GM03348 (cell line): ENCODE results near the gene SPTB.
A peak's percentile ranks its signal among the peaks of the same experiment; 100 is the strongest.

ENCODE experiments used
- DNase-seq: peaks from one replicate; pipeline ENCODE4 v3.0.0; 2012; ENCODE audit warnings: low spot score

SPTB gene

GRCh38 chr14:64821651-64822050 lies 58.1 kb downstream of the SPTB start:
- no peak for DNase-seq

DNA sequence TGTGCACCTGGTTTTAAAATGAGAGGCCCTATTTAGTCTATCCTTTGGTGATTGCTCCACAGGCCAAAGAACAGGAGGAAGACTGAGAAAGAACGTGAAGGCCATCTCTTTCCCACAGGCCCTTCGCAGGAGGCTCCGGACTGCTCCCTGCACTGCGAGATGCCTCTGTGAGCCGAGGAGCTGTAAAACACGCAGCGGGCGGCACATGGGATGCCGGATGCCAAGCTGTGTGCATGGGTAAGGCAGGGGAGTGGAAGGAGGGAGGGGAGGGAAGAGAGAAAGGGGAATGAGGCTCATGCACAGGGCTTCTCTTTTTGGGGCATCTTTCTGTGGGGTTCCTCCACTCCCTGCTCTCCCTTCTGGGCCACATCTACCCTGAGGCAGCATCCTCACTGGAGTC lies 61.6 kb downstream of the SPTB start:
- no peak for DNase-seq

- DNase-seq: peak; percentile 68
These were observed 62.1 kb downstream of the SPTB start for GRCh38 chr14:64817631-64818030.

- no peak for DNase-seq
These were observed 63.4 kb downstream of the SPTB start for GRCh38 chr14:64816221-64816783.

DNA sequence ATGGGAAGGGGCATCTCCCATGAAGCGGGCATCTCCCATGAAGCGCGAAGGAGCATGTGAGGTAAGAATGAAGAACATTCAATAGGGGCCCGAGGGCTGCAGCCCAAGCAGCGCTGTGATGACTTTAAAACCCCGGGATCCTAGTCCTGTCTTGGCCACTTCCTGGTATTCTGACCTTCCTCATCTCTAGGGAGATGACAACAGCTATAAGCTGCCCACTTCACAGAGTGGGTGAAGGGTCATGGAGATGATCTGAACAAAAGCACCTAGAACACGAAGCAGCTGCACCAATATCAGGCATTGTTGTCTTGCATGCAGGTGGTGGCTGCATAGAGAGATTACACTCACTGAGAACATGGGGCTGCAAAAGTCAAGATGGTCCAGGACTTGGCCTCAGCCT lies 64.5 kb downstream of the SPTB start:
- no peak for DNase-seq

DNA sequence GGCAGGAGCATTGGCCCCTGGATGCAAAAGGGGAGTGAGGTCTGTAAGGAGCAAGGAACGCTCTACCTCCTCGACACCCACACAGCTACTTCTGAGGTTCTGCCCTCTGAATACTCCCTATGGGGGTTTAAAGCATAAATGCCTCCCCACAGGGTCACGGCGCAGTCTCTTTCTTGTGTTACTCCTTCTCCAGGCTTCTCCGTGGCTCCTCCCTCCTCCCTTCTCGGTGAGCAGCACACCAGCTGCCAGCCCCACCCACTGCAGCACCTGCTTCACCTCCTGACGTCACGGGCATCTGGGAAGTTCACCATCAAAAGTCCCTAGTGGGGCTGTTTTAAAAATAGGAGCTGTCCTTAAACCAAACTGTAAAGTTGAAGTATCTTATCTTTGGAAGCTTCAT lies 67.3 kb downstream of the SPTB start:
- no peak for DNase-seq

DNA sequence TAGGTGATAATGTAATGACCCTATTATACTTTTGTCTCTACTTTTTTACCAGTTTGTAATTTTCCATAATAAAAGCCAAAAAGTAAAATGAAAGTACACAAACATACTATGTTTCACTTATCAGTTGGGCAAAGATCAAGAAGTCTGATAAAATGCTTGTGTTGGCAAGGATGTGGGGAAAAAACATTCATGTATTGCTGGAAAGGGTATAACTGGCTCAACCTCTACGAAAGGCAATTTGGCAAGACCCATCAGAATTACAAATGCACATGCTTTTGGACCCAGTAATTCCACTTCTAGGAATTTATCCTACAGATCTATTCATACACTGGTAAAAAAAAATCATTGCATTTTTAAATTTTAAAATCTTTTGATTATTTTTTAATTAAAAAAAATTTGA lies 68.0 kb downstream of the SPTB start:
- no peak for DNase-seq

DNA sequence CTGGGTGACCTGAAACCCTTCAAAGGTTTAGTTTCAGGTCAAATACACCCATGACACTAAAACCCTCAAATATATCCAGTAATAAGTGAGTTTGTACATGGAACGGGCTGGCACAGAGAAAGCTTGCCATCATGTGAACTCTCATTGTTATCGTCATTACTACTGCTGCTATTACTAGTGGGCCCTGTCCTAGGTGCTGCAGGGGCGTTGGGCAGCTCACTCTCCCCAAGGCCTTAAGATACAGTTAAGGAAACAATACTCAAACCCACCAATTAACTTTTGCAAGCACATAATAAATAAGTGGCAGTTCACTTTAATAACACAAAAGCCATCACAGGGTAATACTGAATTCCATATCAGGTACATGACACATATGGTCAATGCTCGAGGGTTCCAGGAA lies 71.3 kb downstream of the SPTB start:
- DNase-seq: no peak

GRCh38 chr14:64807551-64807950 lies 72.2 kb downstream of the SPTB start:
- no peak for DNase-seq

DNA sequence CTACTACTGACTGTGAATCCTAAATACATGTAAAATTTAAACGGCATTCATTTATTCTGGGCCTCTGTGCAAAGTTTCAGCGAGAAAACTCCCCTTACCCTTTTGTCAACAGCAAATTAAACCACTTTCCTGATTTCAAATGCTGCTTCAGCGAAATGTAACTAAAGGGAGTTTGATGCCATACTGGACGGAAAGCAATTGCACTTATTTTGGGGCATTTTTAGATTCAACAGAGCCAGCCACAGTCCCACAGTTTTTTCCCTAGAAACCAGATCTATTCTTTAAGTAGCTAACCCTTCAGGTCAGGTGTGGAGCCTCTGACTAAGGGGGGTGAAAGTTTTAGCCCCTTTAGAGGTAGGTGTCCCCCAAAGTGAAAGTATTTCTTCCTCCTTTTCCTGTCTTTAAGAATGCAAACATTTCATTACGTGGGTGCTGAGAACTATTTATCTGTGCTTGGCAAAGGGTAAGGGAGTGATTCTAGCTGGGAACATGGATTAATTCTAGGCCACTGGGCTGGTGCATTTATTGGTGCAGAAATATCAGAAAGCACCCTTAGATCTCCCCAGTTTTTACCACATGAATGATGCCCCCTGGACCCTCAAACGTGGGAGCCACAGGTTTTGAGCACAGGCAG lies 72.7 kb downstream of the SPTB start:
- DNase-seq: no peak

DNA sequence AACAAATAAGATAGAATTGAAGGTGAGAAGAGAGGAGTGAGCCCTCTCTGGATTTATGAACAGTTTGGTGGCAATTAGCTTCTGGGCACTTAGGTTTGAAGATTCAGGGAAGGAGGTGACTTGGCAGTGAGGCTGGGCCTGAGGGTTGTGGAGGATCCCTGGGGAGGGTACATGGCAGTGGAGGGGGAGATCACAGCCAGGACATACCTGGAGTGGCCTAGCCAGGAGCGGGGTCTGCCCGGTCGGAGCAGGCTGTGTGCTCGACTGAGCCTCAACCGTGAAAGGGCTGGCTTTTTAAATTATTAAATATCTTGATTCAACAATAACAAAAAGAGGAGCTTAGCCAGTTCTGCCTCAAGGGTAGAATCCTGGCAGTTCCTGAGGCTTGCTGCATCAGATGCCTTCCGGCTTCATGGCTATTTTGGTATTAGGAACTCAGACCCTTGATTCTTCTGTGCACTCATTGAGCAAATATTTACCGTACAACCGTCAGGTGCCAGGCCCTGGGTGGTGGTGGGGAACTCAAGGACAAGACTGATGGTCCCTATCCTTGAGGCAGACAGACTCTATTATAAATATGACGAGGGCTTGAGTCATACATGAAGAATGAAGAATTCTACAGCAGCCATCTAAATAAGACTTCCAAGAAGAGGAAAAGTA lies 73.4 kb downstream of the SPTB start:
- peak; percentile 73 for DNase-seq

GRCh38 chr14:64805646-64806045 lies 74.1 kb downstream of the SPTB start:
- DNase-seq: peak; percentile 62

DNA sequence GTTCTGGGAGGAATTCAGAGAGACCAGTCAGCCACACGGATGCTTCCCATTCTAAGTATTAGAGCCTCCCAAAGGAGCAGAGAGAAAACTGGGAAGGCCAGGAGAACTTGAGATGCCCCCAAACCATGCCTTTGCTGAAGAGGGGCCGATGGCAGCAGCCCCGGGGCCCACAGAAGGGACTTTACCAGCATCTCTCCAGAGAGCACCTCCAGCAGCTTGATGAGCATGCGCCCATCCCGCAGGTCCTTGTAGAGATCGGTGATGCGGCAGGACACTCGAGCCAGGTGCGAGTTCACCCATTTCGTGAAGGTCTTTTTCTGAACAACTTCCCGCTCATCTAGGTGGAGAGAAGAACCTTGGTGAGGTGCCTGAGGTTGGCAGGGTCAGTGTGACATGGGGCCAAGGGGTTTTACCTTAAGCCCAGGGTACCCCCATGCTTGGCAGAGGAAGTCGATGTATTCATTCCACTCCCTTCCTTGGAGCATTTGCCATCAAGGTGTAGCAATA lies 74.9 kb downstream of the SPTB start:
- no peak for DNase-seq

DNA sequence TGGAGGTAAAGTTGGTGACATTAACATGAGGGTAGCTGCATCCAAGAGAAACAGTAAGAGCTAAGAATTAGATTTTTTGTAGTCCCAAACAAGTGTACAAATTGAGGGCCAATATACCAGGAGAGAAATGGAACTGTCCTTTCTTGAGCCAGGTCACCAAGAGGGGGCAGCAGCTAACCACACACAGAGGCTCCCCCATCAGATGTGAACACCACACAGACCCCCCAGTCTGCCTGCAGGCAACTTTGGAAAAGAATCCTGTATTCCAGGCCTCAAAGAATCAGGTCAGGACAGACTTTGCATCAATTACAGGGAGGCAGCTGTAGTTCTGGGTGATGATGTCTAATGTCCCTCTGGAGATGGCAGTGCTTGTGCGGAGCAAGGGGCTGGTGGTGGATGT lies 77.9 kb downstream of the SPTB start:
- DNase-seq: peak; percentile 50

- DNase-seq: no peak
These were observed 78.7 kb downstream of the SPTB start for GRCh38 chr14:64801046-64801445.

- DNase-seq: peak; percentile 74
These were observed 79.7 kb downstream of the SPTB start for GRCh38 chr14:64800000-64800399.

DNA sequence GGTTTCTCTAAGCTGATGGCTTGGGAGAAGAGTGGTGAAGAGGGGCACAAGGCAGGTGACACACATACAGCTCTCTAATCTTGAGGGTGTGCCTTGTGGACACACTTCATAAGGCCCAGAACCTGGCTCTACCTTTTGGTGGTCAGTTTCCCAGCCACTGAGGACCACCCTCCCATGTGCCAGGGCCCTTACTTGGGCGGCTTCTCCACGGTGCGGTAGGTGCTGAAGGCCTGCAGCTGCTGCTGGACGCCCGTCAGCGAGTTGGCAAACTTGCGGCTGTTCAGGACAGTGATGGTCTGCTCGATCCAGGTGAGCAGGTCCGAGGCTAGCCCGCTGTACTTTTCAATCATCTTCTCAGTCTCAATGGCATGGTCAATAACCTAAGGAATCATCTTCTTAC lies 80.2 kb downstream of the SPTB start:
- no peak for DNase-seq

GRCh38 chr14:64796369-64796768 lies 83.3 kb downstream of the SPTB start:
- DNase-seq: no peak

DNA sequence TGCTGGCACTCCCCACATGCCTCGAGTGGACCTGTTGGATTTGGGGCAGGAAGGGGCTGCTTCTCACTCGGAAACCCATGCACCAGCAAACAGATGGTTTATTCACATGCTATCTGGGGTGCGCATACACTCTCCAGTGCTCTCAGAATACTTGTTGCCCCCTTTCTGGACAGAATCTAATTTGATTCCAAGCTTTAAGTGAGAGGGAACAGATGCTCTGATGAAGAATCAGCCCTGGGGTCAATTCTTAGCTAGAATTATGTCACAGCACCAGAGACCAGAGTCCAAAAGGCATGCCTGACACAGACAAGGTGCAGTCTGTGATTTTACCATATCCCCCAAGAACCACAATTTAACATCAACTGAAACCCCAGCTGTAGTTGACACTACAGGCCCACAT lies 83.8 kb downstream of the SPTB start:
- DNase-seq: no peak

DNA sequence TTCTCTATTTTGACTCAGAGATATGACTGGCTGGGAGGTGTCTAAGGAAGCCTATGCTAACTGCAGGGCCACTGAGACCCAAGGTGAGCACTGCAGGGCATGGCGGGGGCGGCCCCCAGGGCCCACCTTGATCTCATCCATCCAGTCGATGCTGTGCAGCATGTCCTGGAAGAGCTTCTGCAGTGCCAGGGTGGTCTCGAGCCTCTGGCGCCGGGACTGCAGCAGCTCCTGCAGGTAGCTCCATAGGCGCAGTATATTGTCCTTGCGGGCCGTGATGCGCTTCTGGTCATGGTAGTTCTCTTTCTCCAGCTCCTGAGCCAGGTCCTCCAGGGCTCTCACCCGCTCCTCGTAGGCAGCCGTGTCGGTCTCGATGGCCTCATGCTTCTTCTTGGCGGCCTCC lies 84.5 kb downstream of the SPTB start:
- no peak for DNase-seq

DNA sequence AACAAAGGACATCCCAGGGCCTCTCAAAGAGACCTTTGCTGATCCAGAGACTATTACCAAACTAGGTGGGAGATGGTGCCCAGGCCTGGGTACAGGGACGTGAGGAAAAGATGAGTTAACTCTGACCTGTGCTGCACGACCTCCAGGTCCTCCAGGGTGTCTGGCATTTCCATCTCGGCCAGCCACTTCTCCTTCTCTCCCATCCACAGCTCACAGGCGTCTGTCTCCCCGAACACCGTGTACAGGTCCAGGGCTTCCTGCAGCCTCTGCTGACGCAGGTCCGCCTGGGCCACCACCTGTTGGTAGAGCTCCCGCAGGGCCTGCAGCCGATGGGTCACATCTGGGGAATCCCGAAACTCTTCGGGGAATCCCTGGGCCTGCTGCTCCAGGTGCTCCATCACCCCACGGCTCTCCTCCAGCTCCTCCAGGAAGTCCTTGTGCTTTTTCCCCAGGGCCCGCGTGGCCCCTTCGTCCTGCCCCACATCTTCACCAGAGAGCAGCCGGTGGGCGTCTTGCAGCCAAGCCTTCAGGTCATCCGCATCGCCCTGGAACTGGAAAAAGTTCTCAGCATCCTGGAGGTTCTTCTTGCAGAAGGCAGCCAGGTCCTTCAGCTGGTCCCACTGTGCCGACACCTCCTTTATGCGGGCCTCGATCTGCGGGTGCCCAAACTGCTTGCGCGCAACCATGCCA lies 86.7 kb downstream of the SPTB start:
- no peak for DNase-seq

DNA sequence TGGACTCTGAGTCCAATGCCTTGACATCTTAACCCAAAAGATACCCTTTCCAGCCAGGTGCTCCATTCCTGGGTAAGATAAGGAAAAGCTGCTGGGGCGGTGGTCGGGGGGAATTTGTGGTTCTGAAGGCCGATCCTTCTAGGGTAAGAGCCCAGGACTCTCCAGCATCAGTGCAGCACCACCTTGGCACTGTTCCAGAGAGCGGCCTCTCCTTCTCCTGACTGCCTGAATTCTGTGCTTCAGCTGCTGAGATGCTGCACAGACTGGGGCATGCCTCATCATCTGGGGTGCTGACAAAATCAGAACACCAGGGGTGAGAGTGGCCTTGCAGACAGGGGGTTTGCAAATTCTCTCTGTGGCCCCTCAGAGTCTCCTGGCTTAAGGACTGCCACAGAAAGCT lies 87.5 kb downstream of the SPTB start:
- no peak for DNase-seq

GRCh38 chr14:64790478-64790877 lies 89.2 kb downstream of the SPTB start:
- no peak for DNase-seq
